HUES48 (cell line): ENCODE measurements around the gene KIF26B.
"Not testable (repeated sequence)": the region's sequence is repeated elsewhere in the genome, so short reads cannot be mapped to it uniquely, and the experiment has no call there.

Experiments used
- H3K27ac ChIP-seq: one replicate; pipeline ENCODE4 v1.7.0; 2013; ENCODE audit warnings: low read depth, low read length, inconsistent platforms
- H3K27me3 ChIP-seq: 2 replicates; pipeline ENCODE4 v1.6.1; 2013; ENCODE audit warnings: mild to moderate bottlenecking, low read length; ENCODE audit not compliant: control insufficient read depth, insufficient read depth
- H3K36me3 ChIP-seq: 2 replicates; pipeline ENCODE4 v1.6.1; 2013; ENCODE audit warnings: low read length; ENCODE audit not compliant: control insufficient read depth, insufficient read depth
- H3K4me1 ChIP-seq: 2 replicates; pipeline ENCODE4 v1.6.1; 2013; ENCODE audit warnings: mild to moderate bottlenecking, low read length; ENCODE audit not compliant: control insufficient read depth, insufficient read depth
- H3K4me3 ChIP-seq: 2 replicates; pipeline ENCODE4 v1.5.1; 2013; ENCODE audit warnings: mild to moderate bottlenecking, low read depth, low read length
- H3K9ac ChIP-seq: 2 replicates; pipeline ENCODE4 v1.6.1; 2013; ENCODE audit warnings: mild to moderate bottlenecking, low read depth, low read length, moderate library complexity
- H3K9me3 ChIP-seq: 2 replicates; pipeline ENCODE4 v1.6.1; 2013; ENCODE audit warnings: low read length; ENCODE audit not compliant: control insufficient read depth, insufficient read depth

The KIF26B gene

GRCh38 chr1:245693941-245694752 lies 539.4 kb downstream of the KIF26B start:
- Histone ChIP-seq H3K36me3 (no peaks in the 10 kb centered on the region), H3K27ac (no peak overlapping the region), H3K4me3 (no peak overlapping the region), H3K27me3 (no peaks in the 10 kb centered on the region), H3K9me3 (no peaks in the 10 kb centered on the region), H3K9ac (no peak overlapping the region), H3K4me1 (no peaks in the 10 kb centered on the region)

- H3K4me1 ChIP-seq = no peaks in the 10 kb centered on the region
- no peaks in the 10 kb centered on the region for H3K27me3 ChIP-seq
- no peaks in the 10 kb centered on the region for H3K9me3 ChIP-seq
Observed at GRCh38 chr1:245694753-245695195, 540.0 kb downstream of the KIF26B start.

GRCh38 chr1:245695211-245695610 lies 540.4 kb downstream of the KIF26B start:
- no peak overlapping the region for H3K4me3 ChIP-seq
- H3K27ac ChIP-seq = no peak overlapping the region
- no peaks in the 10 kb centered on the region for H3K27me3 ChIP-seq
- no peaks in the 10 kb centered on the region for H3K9me3 ChIP-seq
- no peaks in the 10 kb centered on the region for H3K36me3 ChIP-seq
- H3K4me1 ChIP-seq = no peaks in the 10 kb centered on the region
- no peak overlapping the region for H3K9ac ChIP-seq

More at GRCh38 chr1:245694753-245695195, 540.0 kb downstream of the KIF26B start:
- Histone ChIP-seq H3K9ac (no peak overlapping the region), H3K36me3 (no peaks in the 10 kb centered on the region), H3K27ac (no peak overlapping the region), H3K4me3 (no peak overlapping the region)

GRCh38 chr1:245695701-245696100 lies 540.9 kb downstream of the KIF26B start:
- not testable (repeated sequence) for H3K4me3 ChIP-seq, H3K9me3 ChIP-seq, H3K9ac ChIP-seq, H3K36me3 ChIP-seq, H3K27ac ChIP-seq, H3K27me3 ChIP-seq, H3K4me1 ChIP-seq

- Histone ChIP-seq H3K4me1 (no peaks in the 10 kb centered on the region), H3K27me3 (no peaks in the 10 kb centered on the region), H3K9ac (no peak overlapping the region), H3K36me3 (no peaks in the 10 kb centered on the region), H3K4me3 (no peak overlapping the region), H3K9me3 (no peaks in the 10 kb centered on the region), H3K27ac (no peak overlapping the region)
Observed at GRCh38 chr1:245698116-245698515, 543.3 kb downstream of the KIF26B start.

GRCh38 chr1:245698860-245699259 lies 544.1 kb downstream of the KIF26B start:
- H3K4me1 ChIP-seq = no peaks in the 10 kb centered on the region
- no peak overlapping the region for H3K4me3 ChIP-seq
- H3K9me3 ChIP-seq = no peaks in the 10 kb centered on the region
- no peaks in the 10 kb centered on the region for H3K36me3 ChIP-seq
- no peaks in the 10 kb centered on the region for H3K27me3 ChIP-seq
- no peak overlapping the region for H3K9ac ChIP-seq
- no peak overlapping the region for H3K27ac ChIP-seq

- Histone ChIP-seq H3K27me3 (no peaks in the 10 kb centered on the region), H3K4me1 (peaks cover 2% of the 10 kb centered on the region; the same call in 1 of the 2 replicates), H3K9me3 (no peaks in the 10 kb centered on the region), H3K27ac (no peak overlapping the region), H3K36me3 (no peaks in the 10 kb centered on the region), H3K4me3 (no peak overlapping the region), H3K9ac (no peak overlapping the region)
Observed at GRCh38 chr1:245700631-245701030, 545.8 kb downstream of the KIF26B start.

GRCh38 chr1:245701631-245702030 lies 546.8 kb downstream of the KIF26B start:
- Histone ChIP-seq H3K4me3 (no peak overlapping the region), H3K9me3 (no peaks in the 10 kb centered on the region), H3K9ac (no peak overlapping the region), H3K27ac (no peak overlapping the region), H3K36me3 (no peaks in the 10 kb centered on the region), H3K27me3 (no peaks in the 10 kb centered on the region), H3K4me1 (peaks cover 5% of the 10 kb centered on the region; the same call in 1 of the 2 replicates)

- no peak overlapping the region for H3K4me3 ChIP-seq
- no peaks in the 10 kb centered on the region for H3K27me3 ChIP-seq
- H3K9ac ChIP-seq = no peak overlapping the region
- no peaks in the 10 kb centered on the region for H3K9me3 ChIP-seq
- peaks cover 5% of the 10 kb centered on the region; the same call in 1 of the 2 replicates for H3K4me1 ChIP-seq
- H3K27ac ChIP-seq = no peak overlapping the region
- H3K36me3 ChIP-seq = no peaks in the 10 kb centered on the region
Observed at GRCh38 chr1:245702346-245702745, 547.6 kb downstream of the KIF26B start.

GRCh38 chr1:245704341-245704740 lies 549.6 kb downstream of the KIF26B start:
- Histone ChIP-seq H3K4me1 (peaks cover 5% of the 10 kb centered on the region; the same call in 1 of the 2 replicates), H3K27ac (no peak overlapping the region), H3K27me3 (no peaks in the 10 kb centered on the region), H3K9ac (no peak overlapping the region), H3K36me3 (no peaks in the 10 kb centered on the region), H3K4me3 (no peak overlapping the region), H3K9me3 (no peaks in the 10 kb centered on the region)

GRCh38 chr1:245704765-245705164 lies 550.0 kb downstream of the KIF26B start:
- Histone ChIP-seq H3K27me3 (no peaks in the 10 kb centered on the region), H3K9ac (no peak overlapping the region), H3K36me3 (no peaks in the 10 kb centered on the region), H3K4me3 (no peak overlapping the region), H3K27ac (no peak overlapping the region), H3K9me3 (no peaks in the 10 kb centered on the region), H3K4me1 (peaks cover 5% of the 10 kb centered on the region; the same call in 1 of the 2 replicates)
